HG03442 (cell line): Measurements from ENCODE around the gene SLC22A12.
"Not testable (repeated sequence)": the region's sequence is repeated elsewhere in the genome, so short reads cannot be mapped to it uniquely, and the experiment has no call there.

Source experiments
- ATAC-seq: cut with Tn5 transposase; IDR thresholded peaks from one replicate; pipeline ENCODE4 v1.9.1; 2021; ENCODE audit warnings: mild to moderate bottlenecking, moderate library complexity; ENCODE audit not compliant: unreplicated experiment

The SLC22A12 gene

GRCh38 chr11:64583296-64584262, 7.4 kb upstream of the SLC22A12 start:
- no peak for ATAC-seq

DNA sequence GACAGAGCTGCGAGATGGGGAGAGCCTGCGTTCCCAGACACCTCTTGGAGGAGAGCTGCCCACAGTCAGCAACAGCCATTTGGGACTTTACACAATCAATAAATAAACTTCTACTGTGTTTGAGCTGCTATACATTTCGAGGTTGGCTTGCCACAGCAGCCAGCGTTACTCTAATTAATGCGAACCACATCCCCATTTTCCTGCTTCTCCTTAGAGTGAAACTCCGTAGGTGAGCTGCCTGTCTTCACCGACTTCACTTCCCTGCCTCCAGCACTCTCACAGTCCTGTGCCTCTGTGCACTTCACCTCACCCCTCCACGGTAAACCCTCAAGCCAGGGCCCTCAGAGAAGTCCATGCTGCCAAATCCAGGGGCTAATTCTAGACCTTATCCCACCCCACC, 5.9 kb upstream of the SLC22A12 start:
- no peak for ATAC-seq

DNA sequence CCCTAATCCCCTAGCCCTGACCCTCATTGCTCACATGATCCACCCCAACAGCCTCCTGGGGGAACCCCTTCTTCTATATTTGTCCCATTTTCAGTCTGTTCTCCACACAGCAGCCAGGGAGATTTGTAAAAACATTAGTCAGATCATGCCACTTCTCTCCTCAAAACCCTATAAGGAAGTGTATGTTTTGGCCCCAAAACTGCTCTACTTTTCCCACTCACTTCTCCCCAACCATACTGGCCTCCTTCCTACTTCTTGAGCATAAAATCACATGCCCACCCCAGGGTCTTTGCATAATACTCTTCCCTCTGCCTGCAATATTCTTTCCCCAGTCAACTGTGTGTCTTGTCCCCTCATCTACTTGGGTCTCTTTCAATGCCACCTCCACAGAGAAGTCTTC, 4.7 kb upstream of the SLC22A12 start:
- no peak for ATAC-seq

DNA sequence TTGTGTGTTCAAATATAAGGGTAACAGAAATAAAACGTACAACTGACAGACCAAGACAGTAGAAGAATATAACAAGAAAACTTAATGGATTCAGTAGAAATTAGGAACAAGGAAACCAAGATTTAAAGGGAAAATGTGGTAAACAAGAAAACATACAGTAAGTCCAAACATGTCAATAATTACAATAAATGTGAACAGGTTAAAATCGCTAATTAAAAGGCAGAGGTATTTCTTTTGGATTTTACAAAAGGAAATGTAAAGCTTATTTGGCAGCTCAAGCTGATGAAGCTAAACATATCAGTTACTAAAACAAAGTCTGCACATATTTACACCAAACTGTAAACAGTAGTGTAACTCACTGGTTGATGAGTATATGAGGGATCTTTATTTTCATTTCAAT, 2.3 kb upstream of the SLC22A12 start:
- no peak for ATAC-seq

GRCh38 chr11:64591257-64592233, 525 bp downstream of the SLC22A12 start:
- ATAC-seq: no peak

GRCh38 chr11:64592234-64592615, 1.2 kb downstream of the SLC22A12 start:
- no peak for ATAC-seq

- no peak for ATAC-seq
Observed at GRCh38 chr11:64592656-64593055, 1.6 kb downstream of the SLC22A12 start.

GRCh38 chr11:64593156-64594105, 2.4 kb downstream of the SLC22A12 start:
- ATAC-seq: no peak

DNA sequence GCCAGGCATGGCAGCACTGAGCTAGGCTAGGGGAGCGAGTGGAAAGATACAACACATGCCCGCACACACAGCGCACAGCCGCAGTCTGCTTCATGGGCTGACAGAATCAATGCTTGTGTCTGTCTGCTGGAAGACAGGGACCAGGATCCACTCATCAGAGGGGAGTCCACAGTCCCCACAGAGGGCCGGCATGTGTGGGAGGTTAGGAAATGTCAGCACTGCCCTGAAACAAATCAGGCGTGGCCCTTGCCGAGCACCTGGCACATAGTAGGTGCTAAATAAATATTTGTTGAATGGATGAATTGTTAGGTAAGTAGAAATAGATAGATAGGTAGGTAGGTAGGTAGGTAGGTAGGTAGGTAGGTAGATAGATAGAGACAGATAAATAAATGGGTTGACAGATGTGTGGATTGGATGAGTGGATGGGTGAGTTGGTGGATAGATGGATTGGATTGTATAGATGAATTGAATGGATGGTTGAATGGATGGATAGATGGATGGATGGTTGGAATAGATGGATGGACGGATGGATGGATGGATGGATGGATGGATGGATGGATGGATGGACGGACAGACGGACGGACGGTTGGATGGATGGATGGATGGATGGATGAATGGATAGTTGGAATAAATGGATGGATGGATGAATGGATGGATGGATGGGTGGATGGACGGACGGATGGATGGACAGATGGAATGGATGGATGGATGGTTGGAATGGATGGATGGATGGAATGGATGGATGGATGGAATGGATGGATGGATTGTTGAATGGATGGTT, 3.3 kb downstream of the SLC22A12 start:
- no peak for ATAC-seq

GRCh38 chr11:64595922-64596321, 4.9 kb downstream of the SLC22A12 start:
- ATAC-seq: not testable (repeated sequence)

- ATAC-seq: no peak
Observed at GRCh38 chr11:64597671-64598101, 6.7 kb downstream of the SLC22A12 start.

DNA sequence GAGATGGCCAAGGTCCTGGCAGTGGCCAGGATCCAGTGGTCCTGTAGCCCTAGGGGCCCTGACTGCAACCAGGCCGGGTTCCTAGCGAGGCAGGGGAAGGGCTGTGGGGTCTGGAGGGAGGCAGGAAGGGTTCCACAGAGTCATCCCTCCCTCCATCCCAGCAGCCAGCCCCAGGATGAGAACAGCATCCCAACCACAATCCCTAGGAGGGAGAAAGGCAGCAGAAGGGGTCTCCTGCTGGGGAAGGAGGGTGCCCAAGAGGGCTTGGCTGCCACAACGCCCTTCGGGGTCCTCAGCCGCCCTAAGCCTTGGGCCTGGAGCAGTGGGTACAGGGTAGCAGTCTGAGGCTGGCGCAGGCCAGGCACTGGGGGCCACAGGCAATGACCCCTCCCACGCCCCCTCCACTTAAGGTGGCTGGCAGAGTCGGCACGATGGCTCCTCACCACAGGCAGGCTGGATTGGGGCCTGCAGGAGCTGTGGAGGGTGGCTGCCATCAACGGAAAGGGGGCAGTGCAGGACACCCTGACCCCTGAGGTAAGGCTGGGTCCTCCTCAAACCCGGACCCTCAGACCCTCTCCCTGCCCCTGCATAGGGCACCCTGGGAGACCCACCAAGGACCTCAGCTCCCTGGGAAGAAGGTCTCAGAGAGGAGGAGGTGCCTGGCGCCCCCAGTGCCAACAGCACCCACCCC, 7.2 kb downstream of the SLC22A12 start:
- ATAC-seq: no peak

DNA sequence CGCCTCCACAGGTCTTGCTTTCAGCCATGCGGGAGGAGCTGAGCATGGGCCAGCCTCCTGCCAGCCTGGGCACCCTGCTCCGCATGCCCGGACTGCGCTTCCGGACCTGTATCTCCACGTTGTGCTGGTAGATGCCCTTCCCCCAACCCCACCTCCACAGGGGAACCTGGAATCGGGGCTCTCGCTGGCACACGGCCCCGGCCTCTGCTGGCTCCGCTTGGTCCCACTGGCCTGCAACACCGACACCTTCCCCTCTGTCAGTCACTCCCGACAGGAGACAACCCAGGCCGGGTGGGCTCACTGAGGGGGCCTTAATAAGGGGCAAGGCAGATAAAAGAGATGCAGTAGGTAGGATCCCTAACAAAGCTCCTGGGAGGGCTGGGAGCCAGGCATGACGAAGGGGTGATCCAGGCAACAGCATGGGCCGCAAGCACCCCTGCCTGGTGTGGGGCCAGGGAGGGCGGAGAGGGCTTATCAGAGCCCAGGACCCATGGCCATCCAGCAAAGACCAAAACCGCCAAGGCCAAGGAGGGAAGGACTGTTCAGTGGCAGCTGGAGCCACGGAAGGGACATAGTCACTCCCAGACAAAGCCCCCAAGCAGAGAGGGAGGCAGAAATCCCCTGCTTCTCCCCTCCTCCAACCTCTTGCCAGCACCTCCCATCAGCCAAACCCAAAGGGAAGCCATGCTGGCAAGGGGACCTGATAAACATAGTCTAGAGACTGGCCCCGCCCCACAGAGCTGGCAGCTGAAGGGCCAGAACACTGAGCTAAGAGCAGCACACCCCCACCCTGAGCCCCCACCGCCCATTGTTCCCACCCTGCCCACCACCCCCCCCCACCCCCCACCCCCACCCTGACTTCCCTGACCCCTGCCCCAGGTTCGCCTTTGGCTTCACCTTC, 8.0 kb downstream of the SLC22A12 start:
- no peak for ATAC-seq

GRCh38 chr11:64599698-64600211, 8.7 kb downstream of the SLC22A12 start:
- no peak for ATAC-seq

- no peak for ATAC-seq
Observed at GRCh38 chr11:64600281-64600992, 9.4 kb downstream of the SLC22A12 start.

DNA sequence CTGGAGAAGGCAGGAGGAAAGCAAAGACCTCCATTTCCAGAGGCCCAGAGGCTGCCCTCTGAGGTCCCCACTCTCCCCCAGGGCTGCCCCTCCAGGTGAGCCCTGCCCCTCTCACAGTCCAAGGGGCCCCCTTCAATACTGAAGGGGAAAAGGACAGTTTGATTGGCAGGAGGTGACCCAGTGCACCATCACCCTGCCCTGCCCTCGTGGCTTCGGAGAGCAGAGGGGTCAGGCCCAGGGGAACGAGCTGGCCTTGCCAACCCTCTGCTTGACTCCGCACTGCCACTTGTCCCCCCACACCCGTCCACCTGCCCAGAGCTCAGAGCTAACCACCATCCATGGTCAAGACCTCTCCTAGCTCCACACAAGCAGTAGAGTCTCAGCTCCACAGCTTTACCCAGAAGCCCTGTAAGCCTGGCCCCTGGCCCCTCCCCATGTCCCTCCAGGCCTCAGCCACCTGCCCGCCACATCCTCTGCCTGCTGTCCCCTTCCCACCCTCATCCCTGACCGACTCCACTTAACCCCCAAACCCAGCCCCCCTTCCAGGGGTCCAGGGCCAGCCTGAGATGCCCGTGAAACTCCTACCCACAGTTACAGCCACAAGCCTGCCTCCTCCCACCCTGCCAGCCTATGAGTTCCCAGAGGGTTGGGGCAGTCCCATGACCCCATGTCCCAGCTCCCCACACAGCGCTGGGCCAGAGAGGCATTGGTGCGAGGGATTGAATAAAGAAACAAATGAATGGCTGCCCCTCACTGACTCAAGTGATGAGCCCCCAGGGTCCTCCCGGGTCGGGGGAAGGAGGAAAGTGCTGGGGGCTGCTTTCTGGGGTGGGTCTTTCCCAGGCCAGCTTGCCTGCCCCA, 10.8 kb downstream of the SLC22A12 start:
- ATAC-seq: no peak
